HG03025 (cell line): ENCODE results near the gene DDX25.

Experiments used
- ATAC-seq: cut with Tn5 transposase; IDR thresholded peaks from one replicate; pipeline ENCODE4 v1.9.1; 2021; ENCODE audit warnings: mild to moderate bottlenecking, moderate library complexity; ENCODE audit not compliant: unreplicated experiment, low FRiP score

The DDX25 gene

GRCh38 chr11:125933030-125933813 lies 28.9 kb downstream of the DDX25 start:
- ATAC-seq, result no peak

- no peak for ATAC-seq
These were observed 30.2 kb downstream of the DDX25 start for GRCh38 chr11:125934473-125934872.

- no peak for ATAC-seq
These were observed 30.7 kb downstream of the DDX25 start for GRCh38 chr11:125935056-125935455.

- no peak for ATAC-seq
These were observed 31.4 kb downstream of the DDX25 start for GRCh38 chr11:125935618-125936199.

GRCh38 chr11:125938418-125938817 lies 34.1 kb downstream of the DDX25 start:
- no peak for ATAC-seq

- ATAC-seq, result no peak
These were observed 34.8 kb downstream of the DDX25 start for GRCh38 chr11:125939081-125939521.

- no peak for ATAC-seq
These were observed 35.8 kb downstream of the DDX25 start for GRCh38 chr11:125940145-125940544.

GRCh38 chr11:125941267-125941618 lies 36.9 kb downstream of the DDX25 start:
- no peak for ATAC-seq

GRCh38 chr11:125941619-125942611 lies 37.6 kb downstream of the DDX25 start:
- ATAC-seq, result no peak

GRCh38 chr11:125942771-125943428 lies 38.6 kb downstream of the DDX25 start:
- no peak for ATAC-seq

GRCh38 chr11:125943661-125944349 lies 39.5 kb downstream of the DDX25 start:
- ATAC-seq, result no peak

- ATAC-seq, result no peak
These were observed 40.2 kb downstream of the DDX25 start for GRCh38 chr11:125944350-125945010.

- ATAC-seq, result no peak
These were observed 40.9 kb downstream of the DDX25 start for GRCh38 chr11:125945011-125945796.

GRCh38 chr11:125945797-125946520 lies 41.7 kb downstream of the DDX25 start, which contains the start of gene VSIG10L2:
Gene VSIG10L2 (plus strand): TSS chr11:125946044. CDS start chr11:125946056, 12 bp downstream.
- ATAC-seq, result no peak

- no peak for ATAC-seq
These were observed 42.6 kb downstream of the DDX25 start for GRCh38 chr11:125946712-125947418.

GRCh38 chr11:125947419-125948277 lies 43.3 kb downstream of the DDX25 start:
- no peak for ATAC-seq
